GM18907 (cell line): Measurements from ENCODE around the gene KIAA0319L.

ENCODE experiments used
- ATAC-seq: cut with Tn5 transposase; IDR thresholded peaks from one replicate; pipeline ENCODE4 v1.9.1; 2021; ENCODE audit warnings: mild to moderate bottlenecking, moderate library complexity; ENCODE audit not compliant: unreplicated experiment

The KIAA0319L gene

DNA sequence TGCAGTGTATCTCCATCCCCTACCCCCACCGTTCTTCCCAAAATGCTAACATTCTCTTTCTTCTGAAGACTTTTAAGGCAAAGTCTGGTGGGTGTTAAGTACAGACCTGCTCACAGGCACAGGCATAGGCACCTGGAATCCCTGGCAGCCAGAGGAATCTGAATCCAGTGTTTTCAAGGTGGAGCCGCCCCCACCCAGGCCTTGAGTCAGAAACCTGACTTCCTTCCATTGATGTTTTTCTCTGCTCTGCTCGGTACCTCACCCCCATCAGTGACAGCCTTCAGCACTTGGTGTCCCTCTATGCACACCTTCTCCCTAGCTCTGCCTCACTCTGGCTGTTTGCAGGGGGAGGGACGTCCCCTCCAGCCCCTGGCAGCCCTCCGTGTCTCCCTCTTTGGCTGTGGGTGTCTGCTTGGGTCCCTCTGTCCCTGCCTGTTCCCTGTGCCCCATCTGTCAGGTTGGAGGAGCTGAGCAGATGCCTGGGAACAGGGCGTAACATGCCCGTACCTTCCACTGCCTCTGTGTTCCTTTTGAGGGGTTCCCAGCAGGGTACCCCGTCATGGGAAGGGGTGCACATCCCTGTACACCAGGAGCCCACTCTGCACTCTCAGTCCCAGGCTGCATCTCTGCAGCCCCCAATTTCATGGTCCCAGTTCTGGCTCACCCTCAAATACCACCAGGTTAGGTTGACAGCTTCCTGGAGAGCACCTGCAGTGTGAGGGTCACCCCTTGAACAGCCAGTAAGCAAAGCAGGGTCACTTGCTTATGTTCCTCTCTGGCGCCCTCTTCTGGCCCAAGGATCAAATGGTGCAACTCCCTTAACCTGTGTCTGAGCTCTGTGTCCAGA lies 7.1 kb upstream of the KIAA0319L start:
- ATAC-seq: no peak

DNA sequence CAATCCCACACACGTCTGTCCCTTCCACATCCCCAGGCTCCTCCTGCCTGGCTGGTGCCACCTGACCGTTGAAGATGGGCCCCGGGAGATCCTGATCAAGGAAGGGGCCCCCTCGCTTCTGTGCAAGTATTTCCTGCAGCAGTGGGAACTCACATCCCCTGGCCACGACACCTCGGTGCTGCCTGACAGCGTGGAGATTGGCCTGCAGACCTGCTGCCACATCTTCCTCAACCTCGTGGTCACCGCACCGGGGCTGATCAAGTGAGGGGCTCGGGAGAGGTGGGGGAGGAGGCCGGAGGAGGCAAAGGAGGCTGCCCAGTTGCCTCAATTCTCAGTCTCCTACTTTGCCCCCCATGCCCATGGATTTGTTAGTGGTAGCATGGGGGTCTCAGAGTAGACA lies 6.0 kb upstream of the KIAA0319L start:
- no peak for ATAC-seq

DNA sequence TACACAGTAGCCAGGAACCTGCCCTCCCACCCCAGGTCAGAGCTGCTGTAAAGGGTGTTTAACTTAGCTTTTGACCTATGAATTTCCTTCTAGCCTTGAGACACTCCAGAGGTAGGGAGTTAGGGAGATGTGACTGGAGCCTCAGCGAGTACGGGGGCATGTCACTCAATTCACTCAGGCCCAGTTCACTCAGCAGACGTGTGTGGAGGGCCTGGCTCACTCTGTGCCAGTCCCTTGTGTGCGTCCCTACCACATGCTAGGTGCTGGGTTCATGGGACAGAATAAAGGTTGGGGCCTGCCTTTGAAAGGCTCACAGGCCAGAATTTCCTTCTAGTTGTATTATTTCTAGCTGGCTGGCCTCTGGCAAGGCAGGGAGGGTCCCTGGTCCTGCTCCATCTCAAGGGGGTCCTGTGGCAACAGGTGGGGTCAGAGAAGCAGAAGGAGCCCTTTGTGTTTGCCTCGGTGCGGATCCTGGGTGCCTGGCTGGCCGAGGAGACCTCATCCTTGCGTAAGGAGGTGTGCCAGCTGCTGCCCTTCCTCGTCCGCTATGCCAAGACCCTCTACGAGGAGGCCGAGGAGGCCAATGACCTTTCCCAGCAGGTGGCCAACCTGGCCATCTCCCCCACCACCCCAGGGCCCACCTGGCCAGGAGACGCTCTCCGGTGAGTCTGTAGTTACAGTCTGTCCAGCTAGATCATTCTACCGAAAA lies 4.9 kb upstream of the KIAA0319L start:
- ATAC-seq: no peak

DNA sequence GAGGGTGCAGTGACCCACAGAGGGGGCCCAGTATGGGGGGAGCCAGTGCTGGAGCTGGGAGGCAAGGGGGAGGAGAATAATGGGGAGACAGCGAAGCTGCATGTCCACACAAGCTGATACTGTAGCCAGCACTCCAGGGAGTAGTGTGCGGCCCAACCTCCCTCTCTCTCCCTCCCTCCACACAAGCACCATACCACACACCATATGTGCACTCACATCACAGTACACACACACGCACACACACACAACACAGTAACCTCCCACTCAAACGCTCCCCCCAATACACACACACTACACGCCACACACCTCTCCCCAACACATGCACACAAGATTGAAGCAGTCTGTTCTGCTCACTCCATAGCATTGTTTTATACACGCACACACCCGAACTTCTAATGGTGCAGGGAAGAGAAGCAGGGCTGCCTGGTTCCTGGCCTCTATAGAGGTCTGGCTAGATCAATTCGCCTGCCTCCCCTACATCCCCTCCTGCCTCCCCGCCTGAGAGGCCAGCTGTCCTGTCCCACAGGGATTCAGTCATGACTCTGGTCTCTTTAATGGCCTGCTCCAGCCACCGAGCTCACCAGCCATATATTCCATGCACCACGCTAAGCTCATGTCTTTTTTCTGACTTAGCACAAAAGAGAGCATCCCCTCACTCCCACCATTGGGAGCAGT lies 4.2 kb upstream of the KIAA0319L start:
- no peak for ATAC-seq

DNA sequence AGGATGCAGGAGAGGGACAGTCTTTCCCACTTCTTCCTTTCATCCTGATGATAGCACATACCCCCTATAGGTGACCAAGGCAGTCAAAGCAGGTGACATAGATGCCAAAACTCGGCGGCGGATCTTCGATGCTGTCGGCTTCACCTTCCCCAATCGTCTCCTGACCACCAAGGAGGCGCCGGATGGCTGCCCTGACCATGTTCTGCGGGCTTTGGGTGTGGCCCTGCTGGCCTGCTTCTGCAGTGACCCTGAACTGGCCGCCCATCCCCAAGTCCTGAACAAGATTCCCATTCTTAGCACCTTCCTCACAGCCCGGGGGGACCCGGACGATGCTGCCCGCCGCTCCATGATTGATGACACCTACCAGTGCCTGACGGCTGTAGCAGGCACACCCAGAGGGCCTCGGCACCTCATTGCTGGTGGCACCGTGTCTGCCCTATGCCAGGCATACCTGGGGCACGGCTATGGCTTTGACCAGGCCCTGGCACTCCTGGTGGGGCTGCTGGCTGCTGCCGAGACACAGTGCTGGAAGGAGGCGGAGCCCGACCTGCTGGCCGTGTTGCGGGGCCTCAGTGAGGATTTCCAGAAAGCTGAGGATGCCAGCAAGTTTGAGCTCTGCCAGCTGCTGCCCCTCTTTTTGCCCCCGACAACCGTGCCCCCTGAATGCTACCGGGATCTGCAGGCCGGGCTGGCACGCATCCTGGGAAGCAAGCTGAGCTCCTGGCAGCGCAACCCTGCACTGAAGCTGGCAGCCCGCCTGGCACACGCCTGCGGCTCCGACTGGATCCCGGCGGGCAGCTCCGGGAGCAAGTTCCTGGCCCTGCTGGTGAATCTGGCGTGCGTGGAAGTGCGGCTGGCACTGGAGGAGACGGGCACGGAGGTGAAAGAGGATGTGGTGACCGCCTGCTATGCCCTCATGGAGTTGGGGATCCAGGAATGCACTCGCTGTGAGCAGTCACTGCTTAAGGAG lies 3.3 kb upstream of the KIAA0319L start:
- ATAC-seq: no peak

DNA sequence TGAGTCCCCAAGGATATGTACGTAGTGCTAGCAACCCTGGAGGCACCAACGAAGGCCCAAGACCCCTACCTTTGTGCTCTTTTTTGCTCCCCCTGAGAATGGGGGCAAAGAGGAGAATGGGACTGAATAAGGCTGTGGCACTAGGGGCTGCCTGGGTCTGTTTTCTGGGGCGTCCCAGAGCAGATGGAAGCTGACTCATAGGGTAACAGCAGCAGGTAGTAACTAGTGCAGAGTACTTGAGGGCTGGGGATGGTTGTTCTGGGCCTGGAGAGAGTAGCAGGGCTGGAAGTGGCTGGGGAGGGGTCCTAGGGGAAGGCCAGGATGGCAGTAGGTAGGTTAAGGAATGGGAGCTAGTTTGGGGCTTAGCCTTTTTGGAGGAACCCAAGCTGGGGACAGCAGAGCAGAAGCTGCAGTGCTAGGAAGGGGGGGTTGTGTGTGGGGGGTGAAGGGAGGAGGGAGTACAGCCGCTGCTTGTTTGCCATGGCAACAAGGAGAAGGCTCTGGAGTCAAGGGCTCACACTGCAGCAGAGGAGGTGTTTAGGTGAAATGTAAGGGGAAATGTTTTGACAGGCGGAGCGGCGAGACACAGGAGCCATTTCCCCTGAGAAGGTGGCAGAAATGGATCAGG lies 2.2 kb upstream of the KIAA0319L start:
- no peak for ATAC-seq

DNA sequence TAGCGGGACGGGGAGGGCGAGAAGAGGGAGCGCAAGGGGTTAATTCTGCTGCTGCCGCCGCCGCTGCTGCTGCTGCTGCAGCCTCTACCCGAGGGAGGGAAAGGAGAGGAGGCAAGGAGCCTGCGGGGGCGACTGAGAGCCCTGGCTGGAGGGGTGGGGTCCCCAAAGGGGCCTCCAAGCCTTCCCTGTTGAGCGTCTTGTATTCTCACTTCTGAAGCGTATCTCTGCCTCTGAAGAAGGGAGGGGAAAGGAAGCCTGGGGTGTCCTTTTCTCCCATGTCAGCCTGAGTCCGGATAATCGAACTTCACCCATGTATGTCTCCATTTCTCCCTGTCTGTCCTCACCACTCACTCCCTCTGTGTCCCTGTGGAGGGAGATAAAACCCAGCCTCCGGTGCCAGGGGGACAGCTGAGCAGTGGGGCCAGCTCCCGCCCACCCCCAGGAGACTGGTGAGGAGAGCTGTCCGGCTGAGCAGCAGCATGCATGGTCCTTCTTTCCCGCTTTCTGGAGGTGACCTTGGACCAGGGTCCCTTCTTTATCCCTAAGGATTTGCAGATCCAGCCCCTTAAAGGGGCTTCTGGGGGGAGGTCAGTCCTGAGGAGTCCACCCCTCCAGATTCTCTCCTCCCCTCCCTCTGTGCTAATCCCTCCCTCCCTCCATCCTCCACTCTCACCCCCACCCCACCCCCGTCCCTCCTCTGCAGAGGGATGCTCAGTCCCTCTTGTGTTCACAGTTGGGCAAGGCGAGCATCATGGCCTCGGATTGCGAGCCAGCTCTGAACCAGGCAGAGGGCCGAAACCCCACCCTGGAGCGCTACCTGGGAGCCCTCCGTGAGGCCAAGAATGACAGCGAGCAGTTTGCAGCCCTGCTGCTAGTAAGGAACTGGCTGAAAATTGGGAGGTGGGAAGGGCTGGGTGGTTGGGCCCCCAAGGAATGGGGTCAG lies 1.4 kb upstream of the KIAA0319L start:
- no peak for ATAC-seq

DNA sequence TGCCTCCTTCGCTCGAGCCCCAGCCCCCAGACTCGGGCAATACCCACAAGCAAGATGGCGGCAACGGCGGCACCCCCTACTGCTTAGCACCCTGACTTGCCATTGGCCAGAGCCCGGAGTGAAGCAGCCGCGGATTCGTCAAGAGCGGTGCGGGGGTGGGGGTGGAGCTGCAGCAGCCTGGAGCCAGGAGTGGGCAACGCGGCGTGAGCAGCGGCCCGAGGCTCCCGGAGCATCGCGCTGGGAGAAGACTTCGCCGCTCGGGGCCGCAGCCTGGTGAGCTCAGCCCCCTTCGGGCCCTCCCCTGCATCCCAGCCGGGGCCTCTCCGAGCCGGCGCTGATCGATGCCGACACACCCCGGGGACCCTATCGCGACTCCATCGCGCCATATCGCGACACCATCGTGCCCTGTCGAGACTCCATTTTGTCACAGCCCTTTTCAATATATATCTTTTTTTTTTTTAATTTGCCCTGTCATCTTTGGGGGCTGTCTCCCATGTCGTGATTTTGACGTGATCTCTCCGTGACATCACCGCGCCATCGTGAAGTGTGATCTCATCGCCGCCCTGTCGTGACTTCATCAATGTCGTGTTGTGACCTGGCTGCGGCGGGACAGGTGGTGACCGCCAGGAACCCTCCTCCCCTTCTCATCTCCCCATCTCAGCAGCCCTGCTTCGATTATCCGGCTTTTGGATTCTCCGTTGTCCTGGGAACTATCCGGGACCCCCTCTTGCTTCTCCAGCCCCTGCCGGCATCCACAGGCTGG lies 589 bp upstream of the KIAA0319L start, which contains the start of gene NCDN:
NCDN (plus strand) TSS at position 189 of the 763 bp plus-strand sequence; CDS start at position 581, 392 bp downstream.
- peak; percentile 84 for ATAC-seq

DNA sequence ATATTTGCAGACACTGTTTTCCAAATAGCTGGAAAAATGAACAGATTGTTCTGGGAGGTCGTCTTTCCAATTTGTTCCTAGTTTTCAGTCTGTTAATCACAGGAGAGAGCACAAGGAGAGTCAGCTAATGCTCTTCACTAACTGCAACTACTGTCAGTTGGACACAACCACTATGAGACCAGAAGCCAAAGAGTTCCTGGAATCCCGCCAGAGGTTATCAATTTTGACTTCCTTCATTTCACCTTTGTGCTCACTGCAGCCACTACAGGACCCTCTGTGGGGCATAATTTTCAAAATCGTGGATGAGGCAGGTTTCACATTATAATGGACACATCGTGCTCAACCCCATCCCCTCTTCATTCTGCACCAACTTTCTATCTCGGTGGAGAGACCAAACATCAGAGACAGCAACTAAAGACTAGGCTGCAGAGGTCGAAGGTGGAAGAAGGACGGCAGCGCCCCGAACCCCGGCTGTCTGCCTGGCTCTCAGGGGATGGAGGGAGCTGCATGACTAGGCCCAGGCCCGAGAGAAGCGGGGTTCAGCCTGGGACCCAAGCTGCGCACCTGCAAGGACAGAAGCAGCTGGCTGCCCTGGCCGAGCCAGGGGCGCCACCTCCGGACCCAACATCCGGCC lies 602 bp downstream of the KIAA0319L start:
- no peak for ATAC-seq

DNA sequence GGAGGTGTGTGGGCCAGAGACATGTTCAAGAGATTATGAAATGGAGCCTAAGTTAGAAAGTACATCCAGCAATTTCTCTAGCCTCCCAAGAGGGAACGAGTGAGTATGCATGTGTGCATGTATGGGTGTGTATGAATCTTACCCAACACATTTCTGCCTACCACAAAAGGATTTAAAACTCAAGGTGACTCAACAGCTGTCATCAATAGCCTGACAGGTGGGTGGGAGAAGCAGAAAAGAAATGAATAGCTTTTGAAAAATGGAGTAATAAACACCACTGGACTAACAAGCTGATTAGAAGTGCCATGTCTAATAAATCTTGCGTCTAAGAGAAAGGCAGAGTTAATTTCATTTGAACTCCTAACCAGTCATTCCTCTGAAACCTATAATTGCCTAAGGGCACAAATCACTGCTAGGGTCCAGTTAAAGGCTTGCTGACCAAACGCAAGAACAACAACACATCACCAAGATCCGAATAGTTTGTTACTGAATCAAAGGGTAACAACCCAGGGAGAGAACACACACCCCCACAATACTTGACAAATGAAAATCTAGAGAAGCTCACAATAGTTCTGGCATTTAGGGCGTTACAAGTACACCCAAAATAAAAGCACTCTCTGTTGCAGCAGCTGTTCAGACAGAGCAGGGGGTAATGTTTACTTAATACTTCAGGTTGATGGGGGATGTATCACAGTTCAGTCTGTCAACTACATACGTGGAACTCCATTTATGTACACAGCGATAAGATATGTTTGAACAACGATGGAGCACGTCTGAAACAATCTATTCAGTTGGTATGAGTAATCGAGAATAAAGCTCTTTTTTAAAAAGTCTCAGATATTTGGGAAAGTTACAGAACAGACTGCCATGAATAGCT lies 1.4 kb downstream of the KIAA0319L start:
- ATAC-seq: no peak

DNA sequence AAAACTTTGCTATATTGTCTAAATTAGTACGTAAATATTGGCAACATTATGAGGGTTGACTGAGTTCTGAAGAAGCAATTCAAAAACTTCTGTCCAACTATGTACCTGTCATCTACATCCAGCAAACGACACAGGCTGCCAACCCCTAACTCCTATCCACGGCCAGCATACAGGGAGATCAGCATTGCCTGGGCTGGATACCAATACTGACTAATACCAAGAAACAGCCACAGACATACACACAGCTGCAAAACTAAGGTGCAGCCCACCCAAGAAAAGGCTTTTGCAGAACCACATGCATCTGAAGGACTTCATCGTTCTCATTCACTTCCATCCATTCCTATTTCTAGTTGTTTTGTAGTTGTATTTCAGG lies 2.0 kb downstream of the KIAA0319L start:
- ATAC-seq: no peak

DNA sequence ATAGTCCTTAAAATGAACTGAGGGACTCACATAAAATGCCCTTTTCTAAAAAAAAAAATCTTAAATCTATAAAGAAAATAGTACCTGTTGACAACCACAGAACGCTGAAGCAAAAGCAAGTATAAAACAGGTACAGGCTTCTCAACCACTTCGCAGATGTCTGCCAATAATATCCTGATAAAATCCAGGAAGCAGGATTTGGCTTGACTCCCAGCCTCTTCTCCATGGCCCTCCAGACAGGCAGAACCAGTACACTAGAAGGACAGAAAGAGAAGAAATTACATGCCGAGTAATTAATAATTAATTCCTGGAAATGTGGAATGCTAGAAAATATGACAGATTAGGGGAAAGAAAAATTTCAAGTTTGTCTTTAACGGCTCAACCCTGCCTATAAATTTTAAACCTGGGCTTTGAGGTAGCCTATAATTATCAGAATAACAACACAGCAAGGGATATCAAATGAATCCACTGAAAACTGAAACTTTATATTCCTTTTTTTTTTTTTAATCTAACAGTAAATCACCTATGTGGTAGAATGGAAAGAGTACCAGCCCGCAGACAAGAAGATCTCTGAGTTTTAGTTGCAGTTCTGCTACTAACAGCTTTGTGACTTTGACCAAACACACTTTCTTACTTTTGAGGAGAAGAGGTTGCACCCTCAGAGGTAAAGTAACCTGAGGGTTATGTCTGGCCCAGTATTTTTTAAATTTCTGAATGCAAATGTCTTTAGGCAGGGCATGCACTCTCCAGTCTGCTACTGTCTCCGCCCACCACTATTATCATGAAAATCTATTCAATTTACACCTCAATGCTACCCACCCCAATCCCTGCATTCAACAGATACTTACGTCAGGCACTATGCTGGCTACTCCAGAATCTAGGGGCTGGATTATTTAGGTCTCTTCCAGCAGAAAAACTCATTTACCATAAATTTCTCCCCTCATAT lies 2.7 kb downstream of the KIAA0319L start:
- no peak for ATAC-seq

DNA sequence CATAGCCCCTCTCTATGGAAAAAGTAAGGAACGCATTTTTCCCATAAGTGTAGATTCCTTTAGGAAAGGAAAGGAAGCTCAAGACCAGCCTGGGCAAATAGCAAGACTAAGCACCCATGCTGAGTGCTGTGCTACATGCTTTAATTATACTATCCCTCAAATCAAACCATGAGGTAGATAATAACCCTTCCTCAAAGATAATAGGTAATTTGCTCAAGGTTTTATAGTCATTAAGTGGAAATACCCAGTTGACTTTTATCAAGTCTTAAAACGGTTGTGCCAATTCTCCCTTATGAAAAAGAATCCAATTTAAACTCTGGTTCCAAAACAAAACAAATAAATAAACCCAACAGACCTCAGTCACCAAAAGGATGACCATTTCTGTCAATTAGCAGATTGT lies 3.4 kb downstream of the KIAA0319L start:
- ATAC-seq: no peak

DNA sequence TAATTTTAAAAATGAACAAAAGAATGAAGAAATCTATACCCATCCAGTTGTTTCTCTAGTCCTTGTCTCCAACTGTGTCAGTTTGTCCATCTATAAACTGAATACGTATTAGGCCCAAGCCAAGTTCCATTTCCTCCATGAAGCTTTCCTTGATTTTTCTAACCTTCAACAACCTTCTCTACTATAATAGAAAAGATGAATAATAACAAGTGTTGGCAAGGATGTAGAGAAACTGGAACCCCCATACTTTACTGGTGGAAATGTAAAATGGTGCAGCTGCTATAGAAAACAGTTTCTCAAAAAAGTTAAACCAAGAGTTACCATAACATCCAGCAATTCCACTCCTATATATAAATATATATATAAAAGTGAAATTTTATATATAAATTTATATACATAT lies 10.6 kb downstream of the KIAA0319L start:
- ATAC-seq: no peak

DNA sequence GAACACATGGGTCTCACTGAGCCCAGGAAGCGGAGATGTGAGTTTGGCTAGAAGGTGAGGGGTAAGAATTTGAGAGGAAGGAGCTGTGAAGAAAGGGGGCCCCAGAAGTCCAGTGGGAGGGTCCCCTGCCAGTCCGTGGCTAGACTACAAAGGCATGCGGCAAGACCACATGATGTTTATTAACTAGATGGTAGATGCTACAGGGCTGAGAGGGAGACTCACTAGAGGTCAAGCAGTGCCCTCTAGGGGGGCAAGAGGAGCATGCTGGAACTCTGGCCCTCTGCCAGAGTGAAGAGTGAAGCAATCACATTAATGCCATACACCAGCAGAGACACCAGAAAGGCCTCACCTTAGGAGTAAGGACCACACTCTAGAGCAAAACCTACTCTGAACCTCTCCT lies 12.2 kb downstream of the KIAA0319L start:
- peak; percentile 61 for ATAC-seq

DNA sequence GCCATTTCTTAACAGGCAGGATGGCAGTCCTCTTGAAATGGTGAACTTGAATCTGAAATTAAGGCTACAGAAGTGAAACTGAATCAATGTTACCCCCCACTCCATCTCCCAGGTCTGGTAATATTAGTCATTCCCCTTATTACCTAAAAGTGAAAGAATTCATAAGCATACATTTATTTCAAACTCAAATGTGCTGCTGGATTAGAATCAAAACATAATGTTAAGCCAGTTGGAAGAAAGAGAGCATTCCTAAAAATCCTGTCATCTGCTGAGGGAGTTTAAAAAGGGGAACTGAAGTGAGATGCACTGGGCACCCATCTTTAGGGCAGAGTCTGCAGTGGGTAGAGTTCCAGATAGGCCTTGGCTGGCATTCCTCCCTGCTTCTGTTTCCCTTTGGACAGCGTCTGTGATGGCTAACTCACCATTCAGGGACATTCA lies 17.4 kb downstream of the KIAA0319L start:
- no peak for ATAC-seq
